Amygdala (tissue), 56 donors: Measurements from ENCODE around the gene FYB1.

ENCODE experiments used
- DNase-seq, 56 donors: peaks; one replicate each; lab custom pipeline; 2025; lab: John Stamatoyannopoulos, UW

FYB1 gene

DNA sequence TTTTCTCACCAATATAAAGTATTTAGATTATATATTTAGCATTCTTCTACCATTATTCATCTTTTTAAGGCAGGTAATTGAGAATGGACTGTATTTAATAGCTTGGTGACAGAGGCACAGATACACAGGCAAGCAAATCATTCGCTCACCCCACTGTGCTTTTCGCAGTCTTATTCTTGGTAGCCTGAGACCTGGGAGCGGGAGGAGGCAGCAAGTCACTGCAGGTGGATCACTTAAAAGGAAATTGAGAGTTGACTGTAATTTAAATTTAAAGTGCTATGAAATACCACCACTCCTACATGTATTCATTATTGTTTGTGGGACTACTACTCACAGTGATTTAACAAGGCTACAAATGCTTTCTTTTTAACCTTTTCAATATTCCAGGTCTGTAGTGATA, 154.9 kb downstream of the FYB1 start:
- DNase-seq, result no peak

DNA sequence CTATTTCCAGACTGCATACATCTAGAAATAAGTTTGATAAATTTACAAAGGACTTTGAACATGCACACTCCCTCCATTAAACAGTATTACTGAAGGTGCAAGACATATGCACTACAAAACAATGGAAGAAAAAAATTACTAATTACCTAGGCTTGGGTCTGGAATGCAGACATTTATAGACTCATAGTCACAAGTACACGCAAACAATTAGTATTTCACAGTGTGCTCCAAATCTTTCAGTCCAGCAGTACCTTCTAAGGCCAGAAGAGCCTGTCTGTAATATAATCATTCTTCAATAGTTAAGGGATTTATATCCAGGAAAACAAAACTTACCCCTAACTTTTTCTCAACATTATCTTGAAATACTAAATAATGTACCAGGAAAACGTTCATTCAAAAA, 156.3 kb downstream of the FYB1 start:
- DNase-seq, result no peak

DNA sequence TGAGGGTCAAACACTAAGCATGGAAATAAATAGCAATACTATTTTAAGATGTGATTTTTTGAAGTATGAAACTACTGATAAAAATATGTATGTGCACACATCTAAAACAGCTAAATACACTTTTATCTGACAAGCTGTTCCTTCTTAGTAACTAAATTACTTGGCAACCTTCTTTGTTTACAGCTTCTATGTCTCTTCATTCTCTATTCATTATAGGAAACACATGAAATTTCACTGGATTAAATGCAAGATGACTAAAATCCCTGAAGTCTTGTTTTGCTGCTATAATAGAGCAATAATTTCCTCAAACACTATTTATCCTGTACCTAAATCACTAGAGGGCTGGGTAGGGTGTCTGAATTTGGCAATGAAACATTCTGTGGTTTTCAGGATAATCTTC, 156.8 kb downstream of the FYB1 start:
- no peak for DNase-seq

DNA sequence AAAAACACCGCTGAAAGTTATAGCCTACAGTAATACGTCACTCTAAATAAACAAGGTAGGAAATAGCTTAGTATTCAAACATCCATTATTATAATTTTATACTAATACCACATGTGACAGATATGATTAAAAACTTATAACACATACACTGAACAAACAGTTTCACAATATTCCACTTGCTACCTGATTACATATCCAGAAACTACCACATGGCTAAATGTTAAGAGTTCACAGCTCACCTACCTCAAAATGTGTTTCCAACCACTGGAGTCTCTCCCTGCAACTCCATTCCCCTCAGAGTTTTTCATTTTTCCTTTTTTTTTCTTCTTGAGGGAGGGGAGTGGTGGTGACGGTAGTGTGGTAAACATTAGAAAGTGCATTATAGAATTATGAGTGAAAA, 157.3 kb downstream of the FYB1 start:
- DNase-seq, result no peak

DNA sequence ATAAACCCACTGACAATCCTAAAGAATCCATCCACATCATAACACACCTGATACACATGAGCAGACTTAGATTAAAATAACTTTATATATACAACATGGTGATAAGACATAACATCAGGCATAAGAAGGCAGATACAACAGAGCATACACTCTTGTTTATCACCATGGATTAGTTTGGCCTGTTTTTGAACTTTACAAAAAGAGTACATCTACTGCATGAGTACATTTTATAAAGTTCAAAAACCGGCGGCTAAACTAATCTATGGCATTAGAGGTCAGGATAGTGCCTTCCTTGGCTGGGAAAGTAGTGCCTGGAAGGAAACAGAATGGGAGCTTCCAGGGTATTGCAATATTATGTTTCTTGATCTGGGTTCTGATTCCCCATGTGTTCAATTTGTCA, 160.3 kb downstream of the FYB1 start:
- DNase-seq, result no peak

DNA sequence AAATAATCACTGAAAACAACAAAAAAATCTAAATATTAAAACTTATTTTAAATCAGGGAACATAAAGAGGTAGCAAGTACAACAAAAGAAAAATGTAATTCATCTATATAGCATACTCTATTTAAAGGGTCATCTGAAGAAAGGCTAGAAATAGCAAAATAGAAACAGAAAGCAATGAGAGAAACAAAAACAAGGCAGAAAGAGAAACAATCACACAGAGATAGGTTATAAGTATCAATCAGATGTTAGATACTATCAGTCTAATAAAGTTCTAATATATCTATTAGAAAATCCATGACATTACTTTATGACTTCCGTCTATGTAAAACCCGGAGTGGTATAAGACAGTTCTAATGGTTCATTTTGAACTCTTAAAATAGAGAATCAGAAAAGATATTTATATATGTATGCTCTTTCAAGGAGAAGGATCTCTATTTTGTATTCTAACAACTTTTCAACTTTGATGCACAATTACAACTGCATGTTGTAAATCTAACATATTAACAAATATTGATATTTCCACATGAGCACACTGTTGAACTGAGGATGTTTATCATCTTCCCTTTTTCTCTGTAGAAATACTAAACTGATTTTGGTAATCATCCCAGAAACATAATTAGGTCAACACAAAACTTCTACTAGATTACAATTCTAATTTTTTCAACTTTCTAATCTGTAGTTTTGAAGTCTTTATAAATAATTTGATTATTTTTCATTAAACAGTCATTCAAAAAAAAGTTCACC, 161.0 kb downstream of the FYB1 start:
- no peak for DNase-seq

DNA sequence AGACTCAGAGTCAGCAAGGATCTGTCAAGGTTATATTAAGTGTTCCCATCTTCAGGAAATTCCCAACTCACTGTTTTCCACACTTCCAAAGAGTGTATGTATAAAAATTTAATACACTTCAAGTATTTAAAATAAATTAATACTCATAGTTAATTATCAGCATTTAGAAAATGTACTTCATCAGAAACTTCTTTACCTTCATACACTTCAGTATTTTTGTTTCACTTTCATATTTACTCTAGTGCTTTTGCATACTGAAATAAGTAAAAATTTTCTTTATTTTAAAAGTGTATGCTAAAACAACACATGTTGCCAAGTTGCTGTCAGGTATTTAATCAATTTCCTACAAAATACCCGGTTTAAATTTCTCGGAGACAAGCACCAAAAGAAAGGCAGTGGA, 161.6 kb downstream of the FYB1 start:
- DNase-seq, result no peak

DNA sequence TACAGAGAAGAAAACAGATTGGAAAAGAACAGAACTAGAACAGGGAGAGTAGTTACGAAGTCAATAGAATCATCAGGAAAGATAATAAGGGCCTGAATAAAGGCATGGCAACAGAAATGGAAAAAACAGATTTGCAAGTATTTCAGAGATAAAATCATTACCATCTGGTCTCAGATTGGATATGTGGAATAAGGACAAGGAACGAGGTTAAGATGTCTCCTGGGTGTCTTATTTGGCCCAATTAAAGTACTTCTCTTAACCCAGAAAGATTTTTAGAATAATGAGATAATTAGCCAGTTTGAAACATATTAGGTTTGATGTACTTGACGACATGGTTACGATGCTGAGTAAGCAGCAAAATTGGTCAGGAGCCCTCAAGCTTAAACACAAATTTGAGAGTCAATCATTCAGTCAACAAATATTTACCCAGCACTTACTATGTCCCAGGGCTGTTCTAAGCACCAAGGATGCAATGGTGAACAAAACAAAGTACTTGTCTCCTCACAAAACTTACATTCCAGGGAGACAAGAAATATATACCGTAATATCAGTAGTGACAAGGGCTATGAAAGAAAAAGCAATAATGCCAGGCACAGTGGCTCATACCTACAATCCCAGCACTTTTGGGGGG, 163.5 kb downstream of the FYB1 start:
- DNase-seq, result no peak
